Measurements from ENCODE around the gene IL1RL2. TPM values are rescaled to one million over a fixed set of nuclear protein-coding genes. Genes with fewer than 3 reads are reported as not detected.
A peak's percentile ranks its signal among the peaks of the same experiment; 100 is the strongest.

The IL1RL2 gene
- total and polyA plus RNA-seq, 2 of the 4 experiments (the other 2 are of a cell fraction): 0.09 to 0.36 TPM

DNA sequence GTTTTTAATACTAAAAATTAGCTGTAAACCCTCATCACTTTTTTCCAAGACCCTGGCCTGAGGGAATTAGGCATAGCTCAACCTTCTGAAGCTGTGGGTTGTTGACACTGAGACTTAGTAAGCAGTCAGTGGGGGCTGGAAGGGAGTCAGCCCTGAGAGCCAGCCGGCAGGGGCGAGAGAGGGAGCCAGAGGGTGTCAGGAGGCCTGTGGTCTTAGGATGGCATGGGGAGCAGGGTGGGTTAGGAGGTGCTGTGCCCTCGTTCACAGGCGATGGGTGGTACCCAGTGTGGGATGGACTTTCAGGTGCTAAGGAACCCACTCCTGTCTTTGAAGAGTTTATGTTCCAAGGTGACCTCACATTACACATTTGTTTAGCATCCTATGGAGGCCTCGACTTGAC, 49.3 kb downstream of the IL1RL2 start:
- DNase-seq: no peak
- intact Hi-C loops (cut with micrococcal nuclease): loop anchor here (5.0 kb wide), 1 partner anchor 69 kb away; no protein-coding TSS in a partner anchor
- Histone ChIP-seq H2BK120ac (ENCODE audit: low read depth, low read length) (peak overlapping the region; percentile 23; the same call in 1 of the 2 replicates), H3K4me2 (ENCODE audit: low read depth, low read length) (no peak overlapping the region), H3K9me3 (ENCODE audit: control insufficient read depth, insufficient read depth, low read length) (no peaks in the 10 kb centered on the region), H2BK5ac (ENCODE audit: low read depth, low read length, poor library complexity, severe bottlenecking) (no peak overlapping the region), H3K56ac (ENCODE audit: extremely low read depth, insufficient read depth, low read length) (no peak overlapping the region), H3K9ac (ENCODE audit: low read depth, low read length) (no peak overlapping the region), H4K8ac (ENCODE audit: low read depth in 2 of 2, low read length in 2 of 2) (no peak overlapping the region), H2AFZ (replicated peaks; ENCODE audit: low read length, poor library complexity) (no peak overlapping the region), H3K4ac (ENCODE audit: low read depth, low read length) (peak overlapping the region; percentile 48), H4K91ac (ENCODE audit: insufficient read depth, low read depth, low read length) (peak overlapping the region; percentile 4; the same call in 1 of the 2 replicates), H2BK20ac (ENCODE audit: low read depth, low read length) (no peak overlapping the region), H3K79me1 (ENCODE audit: low read depth in 1 of 2, low read length in 2 of 2) (no peaks in the 10 kb centered on the region), H3K4me3 (ENCODE audit: insufficient read depth, low read depth, low read length) (no peak overlapping the region), H3K27me3 (ENCODE audit: control insufficient read depth, insufficient read depth, low read length) (no peaks in the 10 kb centered on the region), H2BK15ac (ENCODE audit: low read depth, low read length) (peak overlapping the region; percentile 19; the same call in 2 of the 3 replicates), H3K36me3 (ENCODE audit: control insufficient read depth, insufficient read depth, low read length) (no peaks in the 10 kb centered on the region), H3K4me1 (ENCODE audit: control insufficient read depth, insufficient read depth, low read length) (peaks cover 8% of the 10 kb centered on the region), H4K5ac (ENCODE audit: low read depth, low read length) (no peak overlapping the region), H3K9me1 (ENCODE audit: insufficient read depth, low read length) (peaks cover 25% of the 10 kb centered on the region), H3K18ac (ENCODE audit: low read depth, low read length) (no peak overlapping the region), H2AK5ac (ENCODE audit: low read depth, low read length) (peak overlapping the region; percentile 20; the same call in 1 of the 2 replicates), H3K27ac (ENCODE audit: insufficient read depth, low read length) (no peak overlapping the region), H2AK9ac (replicated peaks; ENCODE audit: low read depth, low read length, poor library complexity) (no peak overlapping the region), H3K23ac (ENCODE audit: low read depth, low read length) (no peak overlapping the region), H3K14ac (replicated peaks; ENCODE audit: low read depth, low read length) (no peak overlapping the region), H4K20me1 (ENCODE audit: insufficient read depth, low read length) (no peaks in the 10 kb centered on the region)
- CTCF ChIA-PET: interaction anchor here (1.1 to 1.4 kb wide), 2 partner anchors 216 to 230 kb away, joined by 3 read pairs; no protein-coding TSS in a partner anchor
- POLR2A ChIA-PET (ENCODE audit: unreplicated experiment): no interaction called here
- no peak for ATAC-seq (ENCODE audit: low read depth)
- in situ Hi-C loops (cut with MboI; ENCODE audit: low sequenced_read_pairs): loop anchor here (5.0 kb wide), 1 partner anchor 214 kb away; no protein-coding TSS in a partner anchor
- 83% methylated on average over 1 of the region's 5 CpGs; no CpG with 5 or more reads in 1 of the 2 experiments for WGBS, 2 experiments (ENCODE audit: extremely low coverage in 2 of 2, insufficient read length in 1 of 2)
- dilution Hi-C loops (cut with HindIII; ENCODE audit: low sequenced_read_pairs, unreplicated experiment): no loop called here
- no peak for TF ChIP-seq RCOR1 (IDR thresholded peaks at IDR 0.05; ENCODE audit: insufficient replicate concordance, low read length)
- no TSS peak for BruUV-seq (replicated peaks)

All from IMR-90 (cell line).